ENCODE data around the gene LAMC2. TPM values are rescaled to one million over a fixed set of nuclear protein-coding genes. Genes with fewer than 3 reads are reported as not detected.

Gene LAMC2
- total and polyA plus RNA-seq, 7 donors = 0.25 to 1.3 (median 0.99) TPM

- DNase-seq = peak in 1 of 2 donors; percentile 45
- H3K4me3 ChIP-seq = no peak overlapping the region
- no peaks in the 10 kb centered on the region for H3K27me3 ChIP-seq (ENCODE audit: insufficient read depth in 3 of 3, low read length in 2 of 3)
- no peaks in the 10 kb centered on the region for H3K36me3 ChIP-seq (ENCODE audit: insufficient read depth in 1 of 2, low read depth in 1 of 2)
- no peak overlapping the region for H3K27ac ChIP-seq
- H3K4me1 ChIP-seq = no peaks in the 10 kb centered on the region
- 62 to 74% (median 69%) methylated on average over 16 of the region's 16 CpGs for WGBS, 3 donors
- ATAC-seq = peak in 3 of 4 donors; percentile 59 to 73 (median 68)
- TF ChIP-seq CTCF (IDR thresholded peaks at IDR 0.05) = peak; percentile 66
- no peaks in the 10 kb centered on the region for H3K9me3 ChIP-seq
- intact Hi-C loops (cut with DNase I) = loop anchor here in 1 of 2 donors (2.0 kb wide), 1 partner anchor 263 kb away; no protein-coding TSS in a partner anchor
Observed at GRCh38 chr1:183227422-183228346, 41.6 kb downstream of the LAMC2 start.

- H3K27me3 ChIP-seq (ENCODE audit: insufficient read depth in 3 of 3, low read length in 2 of 3) = no peaks in the 10 kb centered on the region
- no peaks in the 10 kb centered on the region for H3K9me3 ChIP-seq
- no peak overlapping the region for H3K4me3 ChIP-seq
- WGBS, 3 donors = 86 to 91% (median 90%) methylated on average over 13 of the region's 13 CpGs
- no peaks in the 10 kb centered on the region for H3K36me3 ChIP-seq (ENCODE audit: insufficient read depth in 1 of 2, low read depth in 1 of 2)
- intact Hi-C loops (cut with DNase I) = loop anchor here in 1 of 2 donors (2.0 kb wide), 1 partner anchor 264 kb away; no protein-coding TSS in a partner anchor
- no peak for TF ChIP-seq CTCF (IDR thresholded peaks at IDR 0.05)
- ATAC-seq (no peak), DNase-seq (no peak)
- H3K4me1 ChIP-seq = no peaks in the 10 kb centered on the region
- H3K27ac ChIP-seq = no peak overlapping the region
Observed at GRCh38 chr1:183228347-183229220, 42.5 kb downstream of the LAMC2 start.

- Histone ChIP-seq H3K36me3 (ENCODE audit: insufficient read depth in 1 of 2, low read depth in 1 of 2) (no peaks in the 10 kb centered on the region), H3K27ac (no peak overlapping the region), H3K27me3 (ENCODE audit: insufficient read depth in 3 of 3, low read length in 2 of 3) (no peaks in the 10 kb centered on the region), H3K9me3 (no peaks in the 10 kb centered on the region), H3K4me1 (peaks cover 6% of the 10 kb centered on the region), H3K4me3 (no peak overlapping the region)
- intact Hi-C loops (cut with DNase I) = no loop called here
- WGBS, 3 donors = 88 to 94% (median 89%) methylated on average over 2 of the region's 2 CpGs
- ATAC-seq (no peak), DNase-seq (no peak)
- no peak for TF ChIP-seq CTCF (IDR thresholded peaks at IDR 0.05)
Observed at GRCh38 chr1:183230413-183230812, 44.3 kb downstream of the LAMC2 start.

- Histone ChIP-seq H3K9me3 (no peaks in the 10 kb centered on the region), H3K27me3 (ENCODE audit: insufficient read depth in 3 of 3, low read length in 2 of 3) (no peaks in the 10 kb centered on the region), H3K27ac (no peak overlapping the region), H3K36me3 (ENCODE audit: insufficient read depth in 1 of 2, low read depth in 1 of 2) (no peaks in the 10 kb centered on the region), H3K4me1 (peaks cover 6% of the 10 kb centered on the region), H3K4me3 (no peak overlapping the region)
- no peak for TF ChIP-seq CTCF (IDR thresholded peaks at IDR 0.05)
- ATAC-seq = no peak
- intact Hi-C loops (cut with DNase I) = no loop called here
- 94 to 100% (median 97%) methylated on average over 1 of the region's 1 CpG for WGBS, 3 donors
- no peak for DNase-seq
Observed at GRCh38 chr1:183231545-183231944, 45.5 kb downstream of the LAMC2 start.

Measured in psoas muscle (tissue), 8 donors.